Testis (tissue), 2 donors: ENCODE data around the gene S100A14.

ENCODE experiments used
- CTCF ChIP-seq, 3 experiments: fragments of 450-650 bp in 2 of 3; fragments of 200-600 bp in 1 of 3; sonication (generic) in 1 of 3; IDR thresholded peaks; one replicate each; pipeline ENCODE4 v1.5.1; 2016 to 2019; ENCODE audit warnings: antibody characterized with exemption in 3 of 3, mild to moderate bottlenecking in 2 of 3, moderate library complexity in 1 of 3
- POLR2A ChIP-seq: fragments of 450-650 bp; IDR thresholded peaks from one replicate; pipeline ENCODE4 v1.6.1; 2017; ENCODE audit warnings: antibody characterized with exemption, mild to moderate bottlenecking, moderate library complexity

- TF ChIP-seq POLR2A (no peak), CTCF (IDR thresholded peaks at IDR 0.05) (no peak)
These were observed 42.8 kb downstream of the S100A14 start for GRCh38 chr1:153573351-153573750.
